GM19395 (cell line): ENCODE measurements around the gene EIF1AD.
"Not testable (repeated sequence)": the region's sequence is repeated elsewhere in the genome, so short reads cannot be mapped to it uniquely, and the experiment has no call there.

Experiments used
- ATAC-seq: cut with Tn5 transposase; IDR thresholded peaks from one replicate; pipeline ENCODE4 v1.9.1; 2021; ENCODE audit warnings: mild to moderate bottlenecking, moderate library complexity; ENCODE audit not compliant: unreplicated experiment

EIF1AD gene

DNA sequence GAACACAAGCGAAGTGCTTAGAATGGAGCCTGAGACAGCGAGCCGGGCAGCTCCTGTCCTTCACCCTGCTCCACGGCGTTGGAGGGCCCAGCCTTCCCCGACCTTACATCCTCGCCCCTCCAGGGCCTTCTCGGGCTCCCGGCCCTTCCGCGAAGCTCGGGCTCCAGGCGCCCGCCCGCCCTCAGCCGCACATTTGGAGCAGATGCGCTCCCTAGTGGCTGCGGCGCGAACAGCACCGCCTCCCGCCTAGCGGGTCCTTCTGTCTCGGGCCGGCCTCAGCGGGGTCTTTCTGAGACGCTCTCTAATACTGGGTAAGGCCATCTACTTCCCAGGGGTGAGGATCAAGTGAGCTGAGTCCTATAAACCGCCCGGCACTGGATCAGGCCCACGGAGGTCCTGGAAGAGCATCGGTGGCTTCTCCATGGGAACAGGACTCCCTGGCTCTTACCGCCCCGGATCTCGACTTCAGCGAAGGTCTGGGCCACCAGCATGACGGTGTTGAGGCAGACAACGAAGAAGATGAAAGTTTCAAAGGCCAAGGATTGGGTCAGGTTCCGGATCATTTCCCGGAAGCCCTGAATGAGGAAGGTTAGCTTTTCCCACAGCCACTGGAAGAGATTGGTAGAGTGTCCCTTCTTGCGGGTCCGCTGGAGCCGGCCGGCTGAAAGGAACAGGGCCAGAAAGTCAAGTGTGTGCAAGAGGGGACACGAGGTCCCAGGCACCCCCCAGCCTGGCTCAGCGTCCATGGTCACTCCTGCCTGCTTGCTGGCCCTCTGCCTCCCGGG lies 20.6 kb upstream of the EIF1AD start:
- ATAC-seq, result no peak

DNA sequence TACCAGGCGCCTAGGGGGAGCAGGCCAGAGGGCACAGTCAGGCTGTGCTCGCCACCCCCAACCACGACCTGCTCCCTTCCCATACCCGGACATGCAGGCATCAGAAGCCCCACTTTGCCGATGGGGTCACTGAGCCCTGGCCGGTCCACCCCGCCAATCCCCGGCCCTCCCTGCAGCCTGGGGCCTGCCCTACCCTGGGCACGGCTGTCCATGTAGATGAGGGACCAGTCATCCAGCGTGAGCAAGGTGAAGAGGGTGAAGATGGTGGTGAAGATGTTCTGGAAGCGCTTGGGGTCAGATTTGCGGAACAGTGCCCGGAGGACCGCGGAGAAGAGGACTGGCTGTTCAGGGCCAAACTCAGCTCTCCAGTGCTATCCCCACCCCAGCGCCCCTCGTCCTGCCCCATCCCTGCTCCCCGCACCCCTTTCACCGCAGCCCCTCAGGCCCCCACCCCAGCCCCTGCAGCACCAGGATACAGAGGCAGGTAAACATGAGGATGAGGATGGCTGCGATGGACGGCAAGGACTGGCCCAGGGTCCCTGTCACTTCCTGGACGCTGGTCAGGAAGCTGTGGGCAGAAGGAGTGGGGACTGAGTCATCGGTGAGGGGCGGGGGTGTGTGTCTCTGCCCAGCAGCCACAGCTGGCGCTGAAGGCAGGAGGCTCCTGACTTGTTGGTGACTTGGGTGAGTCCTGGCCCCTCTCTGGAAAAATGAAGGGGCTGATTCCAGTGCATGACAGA lies 18.8 kb upstream of the EIF1AD start:
- no peak for ATAC-seq

DNA sequence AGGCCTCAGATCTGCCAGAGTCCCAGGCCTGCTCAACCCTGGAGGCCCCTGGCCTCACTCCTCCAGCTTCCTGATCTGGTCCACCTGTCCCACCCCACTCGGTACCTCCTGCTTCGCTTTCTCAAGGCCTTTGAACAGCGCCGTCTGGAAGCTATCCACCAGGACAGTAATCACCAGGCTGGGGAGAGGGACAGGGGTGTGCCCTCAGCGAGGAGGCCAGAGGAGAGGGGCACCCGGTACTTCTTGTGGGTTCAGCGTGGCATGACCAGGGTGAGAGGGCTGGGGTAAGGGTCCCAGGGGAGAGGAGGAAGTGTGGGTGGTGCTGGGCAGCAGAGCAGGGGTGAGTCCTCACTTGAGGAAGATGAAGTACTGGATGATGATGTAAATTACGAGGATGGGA lies 18.3 kb upstream of the EIF1AD start:
- ATAC-seq, result no peak

DNA sequence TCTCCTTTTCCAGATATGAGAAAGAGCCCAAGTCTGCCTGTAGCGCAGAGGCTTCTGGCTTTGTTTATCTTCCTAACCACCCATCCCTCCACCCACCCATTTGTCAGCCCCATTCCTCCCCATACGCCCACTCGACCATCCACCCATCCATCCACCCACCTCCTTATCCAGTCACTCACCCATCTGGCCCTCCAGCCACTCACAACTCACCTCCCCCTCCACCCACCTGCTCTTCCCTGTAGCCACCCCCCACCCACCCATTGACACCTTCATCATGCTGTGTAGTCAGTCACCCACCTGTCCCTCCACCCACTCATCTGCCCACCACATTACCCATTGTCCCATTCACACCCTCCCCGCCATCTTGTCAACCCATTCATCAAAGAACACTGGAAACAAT lies 15.4 kb upstream of the EIF1AD start:
- ATAC-seq, result no peak

DNA sequence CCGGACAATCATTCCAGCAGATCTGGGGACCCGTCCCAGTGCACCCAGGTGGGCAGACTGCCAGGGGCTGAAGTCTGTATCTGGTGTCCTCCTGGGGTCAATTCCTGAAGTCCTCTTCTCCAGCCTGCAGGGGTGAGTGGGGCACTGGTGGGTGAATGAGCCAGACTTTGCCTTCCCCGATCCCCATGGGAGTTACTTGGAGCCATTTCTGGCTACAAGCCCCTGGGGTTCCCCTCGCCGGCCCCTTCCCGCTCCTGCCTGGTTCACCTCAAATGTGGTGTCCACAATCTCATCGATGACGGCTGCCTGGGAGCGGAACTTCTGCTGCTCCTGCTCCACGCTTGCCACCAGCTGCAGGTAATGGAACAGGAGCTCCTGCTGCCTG lies 14.8 kb upstream of the EIF1AD start:
- no peak for ATAC-seq

GRCh38 chr11:66015936-66016792 lies 14.2 kb upstream of the EIF1AD start:
- ATAC-seq, result no peak

DNA sequence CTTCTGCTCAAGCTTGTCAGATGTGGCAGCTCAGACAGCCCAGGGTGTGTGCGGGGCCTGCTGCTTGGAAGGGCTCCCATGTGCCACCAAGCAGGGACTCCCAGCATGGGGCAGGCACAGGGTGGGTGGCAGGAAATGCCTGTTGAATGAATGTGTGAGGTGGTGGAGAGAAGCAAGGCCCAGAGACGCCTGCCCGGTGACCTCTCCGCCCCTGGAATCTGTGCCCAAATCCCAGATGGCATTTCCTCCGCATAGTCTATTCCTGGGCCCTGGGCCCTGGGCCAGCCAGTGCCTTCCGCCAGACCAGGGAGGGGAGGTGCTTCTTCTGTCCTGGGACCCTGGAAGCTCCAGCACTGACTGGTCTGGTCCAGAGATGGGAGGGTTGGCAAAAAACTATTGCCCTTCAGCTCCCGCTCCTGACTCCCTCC lies 13.5 kb upstream of the EIF1AD start:
- ATAC-seq, result no peak

GRCh38 chr11:66014804-66015453 lies 13.0 kb upstream of the EIF1AD start:
- no peak for ATAC-seq

GRCh38 chr11:66013762-66014100 lies 11.8 kb upstream of the EIF1AD start:
- no peak for ATAC-seq

DNA sequence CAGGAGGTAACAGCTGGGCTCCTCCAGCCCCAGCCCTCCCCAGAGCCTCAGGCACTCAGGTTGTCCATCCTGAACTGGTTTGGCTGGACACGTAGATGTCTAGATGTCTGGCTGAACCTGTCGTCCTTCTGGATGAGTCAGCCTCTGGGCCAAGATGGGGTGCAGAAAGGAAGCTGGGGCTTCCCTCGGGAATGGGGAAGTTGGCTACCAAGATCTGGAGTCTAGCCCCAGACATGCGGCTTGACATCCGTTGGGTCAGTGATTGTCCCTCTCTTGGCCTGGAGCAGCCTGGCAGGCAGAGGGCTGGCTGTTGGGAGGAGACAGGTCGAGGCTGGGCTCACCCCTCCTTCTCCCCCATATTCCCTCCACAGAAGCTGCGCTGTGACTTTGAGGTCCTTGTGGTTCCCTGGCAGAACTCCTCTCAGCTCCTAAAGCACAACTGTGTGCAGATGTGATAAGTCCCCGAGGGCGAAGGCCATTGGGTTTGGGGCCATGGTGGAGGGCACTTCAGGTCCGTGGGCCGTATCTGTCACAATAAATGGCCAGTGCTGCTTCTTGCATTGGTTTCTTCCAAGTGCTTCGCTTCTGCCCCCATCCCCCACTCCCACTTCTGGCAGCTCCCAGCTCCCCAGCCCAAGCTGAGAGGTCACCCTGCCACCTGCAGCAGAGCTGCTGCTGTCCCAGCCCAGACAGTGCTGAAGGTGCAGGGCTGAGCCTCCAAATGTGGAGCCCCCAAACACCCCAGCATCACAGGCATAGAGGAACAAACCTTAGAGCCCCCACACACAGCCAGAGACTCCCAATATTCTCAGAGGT lies 11.2 kb upstream of the EIF1AD start:
- ATAC-seq, result no peak

DNA sequence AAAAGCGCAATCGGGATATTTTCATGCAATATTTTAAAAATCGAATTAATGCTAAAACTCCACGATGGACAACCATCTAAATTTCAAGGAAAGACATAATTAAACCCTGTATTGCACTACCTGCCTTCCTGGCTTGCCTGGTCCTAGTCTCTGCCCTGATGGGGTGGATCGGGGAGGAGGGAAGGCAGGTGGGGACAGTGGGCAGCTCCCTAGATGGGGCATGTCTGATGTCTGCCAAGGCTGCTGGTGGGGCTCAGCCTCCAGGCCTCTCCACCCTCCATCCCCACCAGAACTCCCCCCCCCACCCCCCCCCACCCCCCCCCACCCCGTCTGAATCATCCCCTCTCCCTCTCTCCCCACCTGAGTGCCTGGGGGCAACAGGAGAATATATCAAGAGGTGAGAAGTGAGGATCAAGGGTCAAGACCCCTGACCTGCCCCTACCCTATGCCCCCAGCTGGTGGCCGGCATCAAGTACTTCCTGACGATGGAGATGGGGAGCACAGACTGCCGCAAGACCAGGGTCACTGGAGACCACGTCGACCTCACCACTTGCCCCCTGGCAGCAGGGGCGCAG lies 10.5 kb upstream of the EIF1AD start:
- no peak for ATAC-seq

GRCh38 chr11:66011785-66012303 lies 9.9 kb upstream of the EIF1AD start, which contains the start of gene CST6:
Gene CST6 (plus strand): TSS chr11:66012008. CDS start chr11:66012045, 37 bp downstream.
- ATAC-seq, result no peak

DNA sequence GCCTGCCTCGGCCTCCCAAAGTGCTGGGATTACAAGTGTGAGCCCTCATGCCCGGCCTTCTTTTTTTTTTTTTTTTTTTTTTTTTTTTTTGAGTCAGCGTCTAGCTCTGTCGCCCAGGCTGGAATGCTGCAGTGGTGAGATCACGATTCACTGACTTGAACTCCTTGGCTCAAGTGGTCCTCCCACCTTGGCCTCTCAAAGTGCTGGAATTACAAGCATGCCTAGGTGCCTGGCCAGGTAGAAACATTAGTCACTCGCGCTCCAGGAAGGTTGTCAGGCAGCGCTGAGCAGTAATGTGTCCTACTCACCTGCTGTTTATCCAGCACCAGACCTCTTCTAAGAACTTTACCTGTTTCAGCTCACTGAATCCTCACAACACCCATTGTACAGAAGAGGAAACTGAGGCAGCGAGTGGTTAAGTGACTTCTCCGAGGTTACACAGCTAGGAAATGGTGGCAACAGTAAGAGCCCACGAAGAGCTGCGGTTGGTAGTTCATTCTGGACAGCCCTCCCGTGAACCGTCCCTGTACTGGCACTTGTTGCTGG lies 9.4 kb upstream of the EIF1AD start:
- no peak for ATAC-seq

GRCh38 chr11:66010036-66010435 lies 8.1 kb upstream of the EIF1AD start:
- ATAC-seq, result not testable (repeated sequence)

DNA sequence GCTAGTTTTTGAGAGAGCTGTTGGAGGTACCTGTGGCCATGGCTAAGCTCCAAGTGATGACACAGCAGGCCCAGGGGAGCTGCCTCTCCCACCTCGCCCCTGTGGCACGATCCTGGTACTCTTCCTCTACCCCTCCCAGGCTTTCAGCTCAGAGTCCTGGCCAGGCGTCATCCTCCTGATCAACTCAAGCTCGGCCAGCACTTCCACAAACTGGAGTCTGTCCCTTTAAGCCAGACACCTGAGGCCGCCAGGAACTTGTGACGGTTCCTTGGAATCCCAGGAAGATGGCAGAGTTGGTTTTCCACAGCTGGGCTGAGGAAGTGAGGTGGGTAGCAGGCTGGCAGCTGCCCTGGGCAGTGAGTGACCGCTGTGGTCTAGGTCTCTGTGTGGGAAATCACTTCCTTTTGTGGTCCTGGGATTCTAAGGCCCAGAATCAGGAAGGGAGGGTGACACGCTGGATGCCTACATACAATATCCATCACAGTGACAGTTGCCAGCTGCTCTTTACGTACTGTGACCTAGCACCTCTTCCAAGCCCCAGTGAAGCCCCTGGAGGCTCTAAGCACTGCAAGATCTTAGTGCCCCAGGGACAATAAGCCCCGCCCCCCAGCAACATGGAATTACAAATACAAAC lies 6.6 kb upstream of the EIF1AD start:
- ATAC-seq, result no peak

- ATAC-seq, result no peak
Observed at GRCh38 chr11:66008095-66008467, 6.1 kb upstream of the EIF1AD start.

GRCh38 chr11:66007201-66007634 lies 5.3 kb upstream of the EIF1AD start:
- no peak for ATAC-seq

DNA sequence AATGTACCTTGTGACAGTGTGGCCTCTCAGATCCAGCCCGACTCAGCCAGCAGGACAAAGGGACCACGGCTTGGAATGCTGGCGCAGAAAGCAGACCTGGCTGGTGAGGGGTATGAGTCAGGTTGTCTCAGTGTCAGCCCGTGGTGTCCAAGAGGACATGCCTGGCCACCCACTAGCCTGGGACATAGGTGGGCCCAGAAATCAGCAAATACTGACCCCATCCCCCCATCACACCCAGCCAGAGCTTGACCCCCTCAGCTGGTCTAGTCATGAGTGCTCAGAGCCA lies 4.9 kb upstream of the EIF1AD start:
- no peak for ATAC-seq
